GM12878 (cell line): Measurements from ENCODE around the gene PRKRA. TPM values are rescaled to one million over a fixed set of nuclear protein-coding genes. Genes with fewer than 3 reads are reported as not detected.

Source experiments
- ATAC-seq: fragments of 200-7000 bp; cut with Tn5 transposase; 3 replicates; pipeline ENCODE4 v1.9.1; 2020; ENCODE audit warnings: mild to moderate bottlenecking, moderate library complexity
- BruUV-seq: library from RNA; stranded (reverse); fragments of 400-500 nt; replicated peaks from 2 replicates; lab custom pipeline; 2021; lab: Mats Ljungman, UMichigan
- CTCF ChIA-PET: fragments of 300-600 bp; sonication (Branson Sonifier 250); formaldehyde crosslinking; extraction: SDS; loops from one replicate; lab custom pipeline; 2021; ENCODE audit warnings: inconsistent platforms; lab: Yijun Ruan, JAX
- POLR2A ChIA-PET: fragments of 350-600 bp; formaldehyde crosslinking; extraction: SDS; loops from one replicate; lab custom pipeline; 2021; ENCODE audit warnings: inconsistent platforms; lab: Charles Lee
- RAD21 ChIA-PET: fragments of 300-600 bp; sonication (Branson Sonifier 250); formaldehyde crosslinking; loops from one replicate; lab custom pipeline; 2023; ENCODE audit warnings: antibody characterized with exemption; ENCODE audit not compliant: unreplicated experiment; lab: Charles Lee
- SMC1A ChIA-PET: fragments of 300-600 bp; sonication (Branson Sonifier 250); formaldehyde crosslinking; loops from one replicate; lab custom pipeline; 2023; ENCODE audit not compliant: unreplicated experiment, uncharacterized antibody; lab: Charles Lee
- DNase-seq: peaks from one replicate; pipeline ENCODE4 v3.0.0-alpha.2; 2011; ENCODE audit warnings: low read depth, low spot score
- FAIRE-seq: peaks from 3 replicates; lab custom pipeline; 2011; peaks lifted over from hg19 to GRCh38; lab: Jason Lieb, UNC
- H2AFZ ChIP-seq: 2 replicates; pipeline ENCODE4 v1.6.0; 2011; ENCODE audit warnings: low read depth, low read length, control low read depth; ENCODE audit not compliant: control insufficient read depth
- H3K27ac ChIP-seq: 2 replicates; pipeline ENCODE4 v1.5.1; 2011; ENCODE audit warnings: control low read depth; ENCODE audit not compliant: control insufficient read depth, insufficient read depth
- H3K27me3 ChIP-seq, 2 experiments: replicated peaks in 1 of 2; 2 replicates each; pipeline versions ENCODE4 v1.6.0 to v1.6.1; 2011; ENCODE audit warnings: low read length in 1 of 2; ENCODE audit not compliant: control insufficient read depth in 2 of 2, insufficient read depth in 2 of 2
- H3K36me3 ChIP-seq, 2 experiments: 2 replicates each; pipeline ENCODE4 v1.5.1; 2011; ENCODE audit warnings: low read length in 1 of 2; ENCODE audit not compliant: control insufficient read depth in 2 of 2, insufficient read depth in 2 of 2
- H3K4me1 ChIP-seq: 2 replicates; pipeline ENCODE4 v1.6.1; 2011; ENCODE audit warnings: mild to moderate bottlenecking, low read length, moderate library complexity, mixed read lengths; ENCODE audit not compliant: control insufficient read depth, insufficient read depth
- H3K4me2 ChIP-seq: 2 replicates; pipeline ENCODE4 v1.6.0; 2011; ENCODE audit warnings: control low read depth; ENCODE audit not compliant: control insufficient read depth, insufficient read depth
- H3K4me3 ChIP-seq: fragments of 200-600 bp; sonication (generic); 2 replicates; pipeline ENCODE4 v1.5.1; 2016
- H3K79me2 ChIP-seq: 2 replicates; pipeline ENCODE4 v1.6.0; 2011; ENCODE audit warnings: low read length; ENCODE audit not compliant: control insufficient read depth, insufficient read depth
- H3K9ac ChIP-seq: 2 replicates; pipeline ENCODE4 v1.8.0; 2011; ENCODE audit warnings: low read length, control low read depth, mixed read lengths; ENCODE audit not compliant: control insufficient read depth, insufficient read depth
- H3K9me3 ChIP-seq: replicated peaks from 3 replicates; pipeline ENCODE4 v1.5.1; 2011; ENCODE audit warnings: mild to moderate bottlenecking, low read length; ENCODE audit not compliant: control insufficient read depth, insufficient read depth
- H4K20me1 ChIP-seq: 2 replicates; pipeline ENCODE4 v1.6.0; 2011; ENCODE audit not compliant: control insufficient read depth, insufficient read depth
- BACH1 ChIP-seq: fragments of 450-650 bp; IDR thresholded peaks from 2 replicates; pipeline ENCODE4 v1.6.1; 2017; ENCODE audit warnings: mild to moderate bottlenecking, borderline replicate concordance
- BHLHE40 ChIP-seq, 2 experiments: fragments of 450-650 bp in 1 of 2; IDR thresholded peaks; 2 replicates each; pipeline ENCODE4 v1.6.1; 2011 to 2017; ENCODE audit warnings: low read depth in 2 of 2, borderline replicate concordance in 1 of 2, improper control_type of control experiment in 1 of 2, low read length in 1 of 2, mild to moderate bottlenecking in 1 of 2
- CEBPB ChIP-seq, 2 experiments: fragments of 150-350 bp in 1 of 2; IDR thresholded peaks; 2 replicates each; pipeline ENCODE4 v1.6.1; 2012 to 2014; ENCODE audit warnings: low read depth in 2 of 2, low read length in 2 of 2, borderline replicate concordance in 1 of 2, inconsistent platforms in 1 of 2
- GABPA ChIP-seq: IDR thresholded peaks from 2 replicates; pipeline ENCODE4 v1.6.1; 2014; ENCODE audit warnings: antibody characterized with exemption, low read depth, mild to moderate bottlenecking, inconsistent platforms
- IKZF1 ChIP-seq: fragments of 450-650 bp; conservative IDR thresholded peaks from 2 replicates; pipeline ENCODE4 v1.6.1; 2017; ENCODE audit warnings: antibody characterized with exemption, mild to moderate bottlenecking
- IKZF2 ChIP-seq, 2 experiments: fragments of 450-650 bp; IDR thresholded peaks; 2 replicates each; pipeline ENCODE4 v1.6.1; 2017; ENCODE audit warnings: mild to moderate bottlenecking in 2 of 2, moderate library complexity in 2 of 2
- KAT2A ChIP-seq: conservative IDR thresholded peaks from 2 replicates; pipeline ENCODE4 v1.6.1; 2011; ENCODE audit warnings: low read depth, low read length; ENCODE audit not compliant: control insufficient read depth
- MEF2A ChIP-seq: IDR thresholded peaks from 2 replicates; pipeline ENCODE4 v1.6.1; 2011; ENCODE audit warnings: low read depth, mild to moderate bottlenecking, low read length, moderate library complexity; ENCODE audit not compliant: insufficient read depth
- MTA3 ChIP-seq: IDR thresholded peaks from 2 replicates; pipeline ENCODE4 v1.6.1; 2012; ENCODE audit warnings: low read length, inconsistent platforms, borderline replicate concordance
- MXI1 ChIP-seq: fragments of 150-350 bp; IDR thresholded peaks from 2 replicates; pipeline ENCODE4 v1.6.1; 2011; ENCODE audit warnings: low read depth, mild to moderate bottlenecking, inconsistent platforms, low read length, improper control_type of control experiment
- PML ChIP-seq: IDR thresholded peaks from 2 replicates; pipeline ENCODE4 v1.6.1; 2012; ENCODE audit warnings: low read length, inconsistent platforms
- RAD21 ChIP-seq: IDR thresholded peaks from 2 replicates; pipeline ENCODE4 v1.6.1; 2011; ENCODE audit warnings: mild to moderate bottlenecking, low read depth, low read length, moderate library complexity; ENCODE audit not compliant: insufficient read depth
- SMAD1 ChIP-seq: fragments of 450-650 bp; IDR thresholded peaks from 2 replicates; pipeline ENCODE4 v1.6.1; 2018; ENCODE audit warnings: mild to moderate bottlenecking, low read depth; ENCODE audit not compliant: partially characterized antibody
- SREBF1 ChIP-seq: IDR thresholded peaks from 2 replicates; pipeline ENCODE4 v1.6.1; 2012; ENCODE audit warnings: mild to moderate bottlenecking, low read length
- WGBS: methylation state at CpG from one replicate; pipeline ENCODE4 v1.1.6; 2016; ENCODE audit warnings: low lambda C conversion rate; ENCODE audit not compliant: insufficient replicate concordance, insufficient coverage; ENCODE audit errors: missing lambda C conversion rate; 5-methylcytosine and 5-hydroxymethylcytosine counted together
- in situ Hi-C: fragments of 300-500 bp; cut with MboI; formaldehyde crosslinking; loops from 9 replicates; pipeline ENCODE4 v1.14.3; 2018; ENCODE audit warnings: mixed read lengths
- intact Hi-C: fragments of 100-400 bp; cut with micrococcal nuclease; formaldehyde crosslinking; loops from one replicate; pipeline ENCODE4 v1.14.2; 2022; ENCODE audit not compliant: unreplicated experiment
- polyA plus RNA-seq, 11 experiments: library from polyadenylated mRNA; depleted of rRNA in 4 of 11; unstranded in 6 of 11; stranded (reverse) in 5 of 11; fragments of >200 nt; fragmentation: Nextera tagmentation in 4 of 11; fragmentation: Illumina TruSeq in 1 of 11; extraction: Ambion mirVana in 4 of 11; extraction: Trizol in 1 of 11; gene quantifications; 1 replicate in 1 of 11; 2 replicates in 10 of 11; pipeline versions ENCODE4 v1.2.1 to v1.2.3, GENCODE V29; 2011 to 2016; ENCODE audit warnings: inconsistent platforms in 2 of 11, missing spikeins in 2 of 11, low read depth in 1 of 11
- total RNA-seq, 4 experiments: library from RNA; depleted of rRNA in 3 of 4; stranded (reverse); fragments of >200 nt in 3 of 4; fragmentation: Illumina TruSeq in 1 of 4; extraction: Trizol in 1 of 4; gene quantifications; 2 replicates each; pipeline versions ENCODE4 v1.2.1 to v1.2.3, GENCODE V29; 2013 to 2021
- TF ChIP-seq, protein P1 (sequence below): fragments of 450-650 bp; IDR thresholded peaks from 2 replicates; pipeline ENCODE4 v1.6.1; 2016; ENCODE audit warnings: mild to moderate bottlenecking
- TF ChIP-seq, protein P2 (sequence below): IDR thresholded peaks from 2 replicates; pipeline ENCODE4 v1.6.1; 2011; ENCODE audit warnings: borderline replicate concordance, low read depth, mild to moderate bottlenecking, moderate library complexity, mixed read lengths, low read length; ENCODE audit not compliant: insufficient read depth; ENCODE audit errors: extremely low read length
- TF ChIP-seq, protein P3 (sequence below): IDR thresholded peaks from 2 replicates; pipeline ENCODE4 v1.6.1; 2011; ENCODE audit warnings: borderline replicate concordance, low read depth, mild to moderate bottlenecking, moderate library complexity, low read length; ENCODE audit not compliant: insufficient read depth, poor library complexity, severe bottlenecking

Gene PRKRA
- total and polyA plus RNA-seq, 10 of the 15 experiments (the other 5 are each of a cell fraction or from before 2014, with no cell fraction given): 19.1 to 75.6 (median 51.7) TPM

DNA sequence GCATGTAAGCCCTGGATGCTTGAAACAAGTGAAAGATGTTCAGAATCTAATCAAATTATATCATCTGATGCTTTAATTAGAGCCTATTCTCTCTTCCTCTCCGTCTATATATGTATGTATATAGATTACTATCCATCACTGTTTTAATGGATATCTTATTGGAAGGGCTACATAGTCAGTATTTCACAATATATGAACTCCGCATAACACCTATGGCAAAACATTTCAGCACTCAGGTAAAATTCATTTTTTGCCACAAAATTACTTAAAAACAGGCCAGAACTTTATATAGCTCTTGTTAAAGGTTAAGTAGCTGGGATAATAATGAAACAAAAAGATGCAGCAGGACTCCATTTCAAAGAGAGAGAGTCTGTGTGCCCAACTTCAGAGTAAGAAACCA, 1.4 kb upstream of the PRKRA start (continued):
- TF ChIP-seq BHLHE40 (IDR thresholded peaks at IDR 0.05; ENCODE audit: borderline replicate concordance in 1 of 2, low read depth in 2 of 2, low read length in 1 of 2) (no peak), BACH1 (no peak), IKZF2 (IDR thresholded peaks at IDR 0.05) (no peak)
- TF ChIP-seq, protein P1, sequence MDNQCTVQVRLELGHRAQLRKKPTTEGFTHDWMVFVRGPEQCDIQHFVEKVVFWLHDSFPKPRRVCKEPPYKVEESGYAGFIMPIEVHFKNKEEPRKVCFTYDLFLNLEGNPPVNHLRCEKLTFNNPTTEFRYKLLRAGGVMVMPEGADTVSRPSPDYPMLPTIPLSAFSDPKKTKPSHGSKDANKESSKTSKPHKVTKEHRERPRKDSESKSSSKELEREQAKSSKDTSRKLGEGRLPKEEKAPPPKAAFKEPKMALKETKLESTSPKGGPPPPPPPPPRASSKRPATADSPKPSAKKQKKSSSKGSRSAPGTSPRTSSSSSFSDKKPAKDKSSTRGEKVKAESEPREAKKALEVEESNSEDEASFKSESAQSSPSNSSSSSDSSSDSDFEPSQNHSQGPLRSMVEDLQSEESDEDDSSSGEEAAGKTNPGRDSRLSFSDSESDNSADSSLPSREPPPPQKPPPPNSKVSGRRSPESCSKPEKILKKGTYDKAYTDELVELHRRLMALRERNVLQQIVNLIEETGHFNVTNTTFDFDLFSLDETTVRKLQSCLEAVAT: no peak

DNA sequence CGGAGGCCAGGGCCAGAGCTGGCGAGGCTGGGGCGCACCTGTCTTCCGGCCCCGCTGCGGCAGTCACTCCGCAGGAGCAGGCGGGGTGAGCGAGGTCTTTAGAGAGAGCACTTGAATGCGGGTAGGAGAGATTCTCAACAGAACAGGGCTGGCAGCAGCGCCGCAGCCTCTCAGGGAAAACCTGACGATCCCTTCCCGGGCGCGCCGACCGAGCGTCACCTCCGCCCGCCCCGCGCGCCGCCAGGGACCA, 526 bp downstream of the PRKRA start:
- ATAC-seq (peak; percentile 65), DNase-seq (no peak)
- no peak for TF ChIP-seq CEBPB (IDR thresholded peaks at IDR 0.05; ENCODE audit: borderline replicate concordance in 1 of 2, low read depth in 2 of 2, low read length in 2 of 2)
- TF ChIP-seq SMAD1: no peak
- no peak for TF ChIP-seq KAT2A
- TF ChIP-seq, protein P2, sequence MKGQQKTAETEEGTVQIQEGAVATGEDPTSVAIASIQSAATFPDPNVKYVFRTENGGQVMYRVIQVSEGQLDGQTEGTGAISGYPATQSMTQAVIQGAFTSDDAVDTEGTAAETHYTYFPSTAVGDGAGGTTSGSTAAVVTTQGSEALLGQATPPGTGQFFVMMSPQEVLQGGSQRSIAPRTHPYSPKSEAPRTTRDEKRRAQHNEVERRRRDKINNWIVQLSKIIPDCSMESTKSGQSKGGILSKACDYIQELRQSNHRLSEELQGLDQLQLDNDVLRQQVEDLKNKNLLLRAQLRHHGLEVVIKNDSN: no peak
- TF ChIP-seq GABPA: no peak
- TF ChIP-seq IKZF2 (IDR thresholded peaks at IDR 0.05): 0 out of 4 replicates have a peak, but pooled peaks of 1 of the 2 experiments have one; percentile 38
- TF ChIP-seq MEF2A: no peak
- TF ChIP-seq RAD21: no peak
- TF ChIP-seq, protein P1: no peak
- no peak for TF ChIP-seq PML
- no peak for TF ChIP-seq MTA3
- no peak for TF ChIP-seq MXI1
- TF ChIP-seq, protein P3, sequence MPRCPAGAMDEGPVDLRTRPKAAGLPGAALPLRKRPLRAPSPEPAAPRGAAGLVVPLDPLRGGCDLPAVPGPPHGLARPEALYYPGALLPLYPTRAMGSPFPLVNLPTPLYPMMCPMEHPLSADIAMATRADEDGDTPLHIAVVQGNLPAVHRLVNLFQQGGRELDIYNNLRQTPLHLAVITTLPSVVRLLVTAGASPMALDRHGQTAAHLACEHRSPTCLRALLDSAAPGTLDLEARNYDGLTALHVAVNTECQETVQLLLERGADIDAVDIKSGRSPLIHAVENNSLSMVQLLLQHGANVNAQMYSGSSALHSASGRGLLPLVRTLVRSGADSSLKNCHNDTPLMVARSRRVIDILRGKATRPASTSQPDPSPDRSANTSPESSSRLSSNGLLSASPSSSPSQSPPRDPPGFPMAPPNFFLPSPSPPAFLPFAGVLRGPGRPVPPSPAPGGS: no peak
- TF ChIP-seq IKZF1: peak; percentile 81; the same call in 1 of the 2 replicates
- no peak for TF ChIP-seq SREBF1

More for the DNA sequence above, 526 bp downstream of the PRKRA start:
- Histone ChIP-seq H3K9me3 (no peaks in the 10 kb centered on the region), H3K4me3 (peak overlapping the region; percentile 94), H3K27ac (peak overlapping the region; percentile 94), H3K9ac (peak overlapping the region; percentile 99), H2AFZ (peak overlapping the region; percentile 95), H3K36me3 (peaks cover 2 to 14% of the 10 kb centered on the region in 2 experiments; a peak in 3 of 4 replicates), H4K20me1 (no peaks in the 10 kb centered on the region), H3K79me2 (peaks cover 28% of the 10 kb centered on the region), H3K4me2 (peak overlapping the region; percentile 84), H3K27me3 (no peaks in the 10 kb centered on the region), H3K4me1 (peaks cover 9% of the 10 kb centered on the region)
- ChIA-PET SMC1A (interaction anchor here (0.9 to 4.7 kb wide), 10 partner anchors 8 to 77 kb away, joined by 3 to 24 read pairs (median 6); no protein-coding TSS in a partner anchor), CTCF (interaction anchor here (0.9 to 5.5 kb wide), 9 partner anchors 10 to 84 kb away, joined by 3 to 41 read pairs (median 3); no protein-coding TSS in a partner anchor), POLR2A (interaction anchor here (0.6 to 3.2 kb wide), 14 partner anchors 8 to 349 kb away, joined by 3 to 21 read pairs (median 4); no protein-coding TSS in a partner anchor), RAD21 (interaction anchor here (0.9 to 3.5 kb wide), 8 partner anchors 17 to 77 kb away, joined by 3 to 26 read pairs (median 6); no protein-coding TSS in a partner anchor)
- BruUV-seq: no TSS peak
- WGBS: 0% methylated on average over 12 of the region's 25 CpGs
- FAIRE-seq: no peak
- in situ Hi-C loops: no loop called here
- intact Hi-C loops: loop anchor here (1.0 kb wide), 1 partner anchor 36 kb away; no protein-coding TSS in a partner anchor
